CD4-positive, alpha-beta memory T cell (primary cell): ENCODE measurements around the gene LAPTM4A. TPM values are rescaled to one million over a fixed set of nuclear protein-coding genes. Genes with fewer than 3 reads are reported as not detected.
"Not testable (repeated sequence)": the region's sequence is repeated elsewhere in the genome, so short reads cannot be mapped to it uniquely, and the experiment has no call there.

Experiments used
- CTCF ChIA-PET: fragments of 350-600 bp; sonication (Branson Sonifier 250); formaldehyde crosslinking; loops from one replicate; lab custom pipeline; 2021; ENCODE audit warnings: inconsistent platforms; ENCODE audit not compliant: partially characterized antibody; lab: Charles Lee
- POLR2A ChIA-PET: fragments of 350-600 bp; sonication (Branson Sonifier 250); formaldehyde crosslinking; loops from one replicate; lab custom pipeline; 2021; ENCODE audit not compliant: partially characterized antibody; lab: Charles Lee
- DNase-seq, 5 donors: peaks; one replicate each; pipeline versions ENCODE4 v3.0.0 to v3.0.0-alpha.2; 2020 to 2022; ENCODE audit warnings: mixed read lengths in 1 of 5
- H3K27ac ChIP-seq: one replicate; pipeline ENCODE4 v1.7.0; 2013; ENCODE audit warnings: low read depth, low read length
- H3K27me3 ChIP-seq: 2 replicates; pipeline ENCODE4 v1.7.0; 2013; ENCODE audit warnings: mild to moderate bottlenecking, low read length, moderate library complexity; ENCODE audit not compliant: insufficient read depth
- H3K36me3 ChIP-seq: 2 replicates; pipeline ENCODE4 v1.7.0; 2013; ENCODE audit warnings: mild to moderate bottlenecking, low read length, moderate library complexity; ENCODE audit not compliant: insufficient read depth
- H3K4me1 ChIP-seq: 2 replicates; pipeline ENCODE4 v1.7.0; 2013; ENCODE audit warnings: mild to moderate bottlenecking, low read length, moderate library complexity; ENCODE audit not compliant: insufficient read depth
- H3K4me3 ChIP-seq, 2 donors: one replicate each; pipeline ENCODE4 v1.7.0; 2013; ENCODE audit warnings: low read length in 2 of 2, mild to moderate bottlenecking in 1 of 2
- H3K9me3 ChIP-seq, 2 donors: one replicate each; pipeline ENCODE4 v1.7.0; 2013; ENCODE audit warnings: low read length in 2 of 2, control low read depth in 1 of 2; ENCODE audit not compliant: control insufficient read depth in 1 of 2
- H3K27ac Mint-ChIP-seq, 7 donors: one replicate each; pipeline ENCODE4 v1.8.0; 2020 to 2021; ENCODE audit warnings: mixed read lengths in 7 of 7, mild to moderate bottlenecking in 6 of 7, inconsistent platforms in 3 of 7, moderate library complexity in 3 of 7
- H3K27me3 Mint-ChIP-seq, 2 donors: one replicate each; pipeline ENCODE4 v1.8.0; 2020 to 2021; ENCODE audit warnings: mixed read lengths in 2 of 2
- H3K36me3 Mint-ChIP-seq, 2 donors: one replicate each; pipeline ENCODE4 v1.8.0; 2020 to 2021; ENCODE audit warnings: mixed read lengths in 2 of 2, inconsistent platforms in 1 of 2, mild to moderate bottlenecking in 1 of 2
- H3K4me1 Mint-ChIP-seq, 4 donors: one replicate each; pipeline ENCODE4 v1.8.0; 2020 to 2021; ENCODE audit warnings: mixed read lengths in 4 of 4, mild to moderate bottlenecking in 1 of 4
- H3K4me3 Mint-ChIP-seq, 8 donors: one replicate each; pipeline ENCODE4 v1.8.0; 2020 to 2021; ENCODE audit warnings: mixed read lengths in 8 of 8, mild to moderate bottlenecking in 7 of 8, moderate library complexity in 6 of 8, inconsistent platforms in 3 of 8
- H3K9me3 Mint-ChIP-seq, 8 donors: one replicate each; pipeline ENCODE4 v1.8.0; 2020 to 2021; ENCODE audit warnings: mixed read lengths in 8 of 8, mild to moderate bottlenecking in 5 of 8, inconsistent platforms in 3 of 8, moderate library complexity in 1 of 8
- intact Hi-C: fragments of 100-400 bp; cut with micrococcal nuclease; formaldehyde crosslinking; loops from one replicate; pipeline ENCODE4 v1.15.1; 2023
- polyA plus RNA-seq, 2 donors: library from polyadenylated mRNA; unstranded; fragments of 300-500 nt; fragmentation: Illumina TruSeq; gene quantifications; one replicate each; pipeline ENCODE4 v1.2.3, GENCODE V29; 2021
- total RNA-seq, 2 experiments: library from RNA; stranded (reverse); gene quantifications; one replicate each; pipeline ENCODE4 v1.2.3, GENCODE V29; 2021

LAPTM4A gene
- total and polyA plus RNA-seq, 4 experiments from 2014 or later = 47.4 to 150 (median 75.9) TPM

- H3K27ac Mint-ChIP-seq = no peak overlapping the region
- POLR2A ChIA-PET = no interaction called here
- no peaks in the 10 kb centered on the region for H3K9me3 Mint-ChIP-seq
- H3K9me3 ChIP-seq = no peaks in the 10 kb centered on the region
- no peak for DNase-seq
- H3K4me1 ChIP-seq = no peaks in the 10 kb centered on the region
- H3K27me3 Mint-ChIP-seq = peaks cover 3 to 8% of the 10 kb centered on the region in 2 donors
- H3K36me3 ChIP-seq = no peaks in the 10 kb centered on the region
- H3K4me3 Mint-ChIP-seq = no peak overlapping the region
- CTCF ChIA-PET = no interaction called here
- no peaks in the 10 kb centered on the region for H3K27me3 ChIP-seq
- no peak overlapping the region for H3K27ac ChIP-seq
- H3K36me3 Mint-ChIP-seq = no peaks in the 10 kb centered on the region
- intact Hi-C loops = no loop called here
- H3K4me3 ChIP-seq = no peak overlapping the region
- no peaks in the 10 kb centered on the region for H3K4me1 Mint-ChIP-seq
These were observed 25.3 kb upstream of the LAPTM4A start for GRCh38 chr2:20076757-20077156.

GRCh38 chr2:20074901-20075300, 23.5 kb upstream of the LAPTM4A start:
- Histone ChIP-seq H3K9me3 (no peaks in the 10 kb centered on the region), H3K27ac (no peak overlapping the region), H3K4me3 (no peak overlapping the region), H3K27me3 (no peaks in the 10 kb centered on the region), H3K36me3 (no peaks in the 10 kb centered on the region), H3K4me1 (no peaks in the 10 kb centered on the region)
- ChIA-PET POLR2A (no interaction called here), CTCF (no interaction called here)
- no peak overlapping the region for H3K27ac Mint-ChIP-seq
- no peak overlapping the region for H3K4me3 Mint-ChIP-seq
- no peaks in the 10 kb centered on the region for H3K4me1 Mint-ChIP-seq
- H3K9me3 Mint-ChIP-seq = no peaks in the 10 kb centered on the region
- intact Hi-C loops = no loop called here
- DNase-seq = no peak
- no peaks in the 10 kb centered on the region for H3K36me3 Mint-ChIP-seq
- H3K27me3 Mint-ChIP-seq = peaks cover 3 to 8% of the 10 kb centered on the region in 2 donors

- H3K36me3 ChIP-seq, DNase-seq, CTCF ChIA-PET, POLR2A ChIA-PET, H3K9me3 Mint-ChIP-seq, H3K36me3 Mint-ChIP-seq, H3K27ac Mint-ChIP-seq, H3K27me3 Mint-ChIP-seq, H3K4me1 ChIP-seq, H3K4me3 ChIP-seq, H3K9me3 ChIP-seq, H3K4me1 Mint-ChIP-seq, H3K27ac ChIP-seq, intact Hi-C loops, H3K4me3 Mint-ChIP-seq, H3K27me3 ChIP-seq: not testable (repeated sequence)
These were observed 22.7 kb upstream of the LAPTM4A start for GRCh38 chr2:20074046-20074648.

GRCh38 chr2:20073460-20073859, 22.0 kb upstream of the LAPTM4A start:
- Histone ChIP-seq H3K27me3 (no peaks in the 10 kb centered on the region), H3K27ac (no peak overlapping the region), H3K4me3 (no peak overlapping the region), H3K36me3 (no peaks in the 10 kb centered on the region), H3K9me3 (no peaks in the 10 kb centered on the region), H3K4me1 (no peaks in the 10 kb centered on the region)
- H3K4me3 Mint-ChIP-seq = no peak overlapping the region
- no peak for DNase-seq
- no peaks in the 10 kb centered on the region for H3K9me3 Mint-ChIP-seq
- peaks cover 3 to 8% of the 10 kb centered on the region in 2 donors for H3K27me3 Mint-ChIP-seq
- ChIA-PET CTCF (no interaction called here), POLR2A (no interaction called here)
- no peaks in the 10 kb centered on the region for H3K36me3 Mint-ChIP-seq
- intact Hi-C loops = no loop called here
- no peaks in the 10 kb centered on the region for H3K4me1 Mint-ChIP-seq
- no peak overlapping the region for H3K27ac Mint-ChIP-seq

- peaks cover 3 to 6% of the 10 kb centered on the region in 2 donors for H3K27me3 Mint-ChIP-seq
- POLR2A ChIA-PET = no interaction called here
- DNase-seq = no peak
- no peaks in the 10 kb centered on the region for H3K27me3 ChIP-seq
- H3K4me1 Mint-ChIP-seq = no peaks in the 10 kb centered on the region
- CTCF ChIA-PET = no interaction called here
- no peak overlapping the region for H3K27ac Mint-ChIP-seq
- no peaks in the 10 kb centered on the region for H3K4me1 ChIP-seq
- no peaks in the 10 kb centered on the region for H3K36me3 ChIP-seq
- no peaks in the 10 kb centered on the region for H3K36me3 Mint-ChIP-seq
- intact Hi-C loops = no loop called here
- no peak overlapping the region for H3K4me3 ChIP-seq
- no peaks in the 10 kb centered on the region for H3K9me3 Mint-ChIP-seq
- no peak overlapping the region for H3K4me3 Mint-ChIP-seq
- no peak overlapping the region for H3K27ac ChIP-seq
- H3K9me3 ChIP-seq = no peaks in the 10 kb centered on the region
These were observed 21.2 kb upstream of the LAPTM4A start for GRCh38 chr2:20072436-20073158.

- no peaks in the 10 kb centered on the region for H3K9me3 ChIP-seq
- H3K27ac Mint-ChIP-seq = peak overlapping the region in 1 of 7 donors; percentile 29
- DNase-seq = no peak
- H3K27me3 ChIP-seq = no peaks in the 10 kb centered on the region
- intact Hi-C loops = no loop called here
- peaks cover 3 to 6% of the 10 kb centered on the region in 2 donors for H3K27me3 Mint-ChIP-seq
- no peaks in the 10 kb centered on the region for H3K4me1 Mint-ChIP-seq
- no peaks in the 10 kb centered on the region for H3K9me3 Mint-ChIP-seq
- H3K4me3 ChIP-seq = no peak overlapping the region
- H3K36me3 ChIP-seq = no peaks in the 10 kb centered on the region
- H3K4me1 ChIP-seq = no peaks in the 10 kb centered on the region
- ChIA-PET POLR2A (no interaction called here), CTCF (interaction anchor here (1.2 kb wide), 1 partner anchor 56 kb away, joined by 4 read pairs; no protein-coding TSS in a partner anchor)
- no peaks in the 10 kb centered on the region for H3K36me3 Mint-ChIP-seq
- H3K4me3 Mint-ChIP-seq = no peak overlapping the region
- H3K27ac ChIP-seq = no peak overlapping the region
These were observed 20.3 kb upstream of the LAPTM4A start for GRCh38 chr2:20071397-20072383.

GRCh38 chr2:20069756-20070155, 18.3 kb upstream of the LAPTM4A start:
- H3K4me1 ChIP-seq = no peaks in the 10 kb centered on the region
- Mint-ChIP-seq H3K27me3 (peaks cover under 1% of the 10 kb centered on the region in 2 donors), H3K27ac (no peak overlapping the region), H3K4me1 (no peaks in the 10 kb centered on the region), H3K36me3 (no peaks in the 10 kb centered on the region), H3K4me3 (no peak overlapping the region), H3K9me3 (no peaks in the 10 kb centered on the region)
- POLR2A ChIA-PET = no interaction called here
- no peaks in the 10 kb centered on the region for H3K36me3 ChIP-seq
- no peak overlapping the region for H3K4me3 ChIP-seq
- H3K27ac ChIP-seq = no peak overlapping the region
- no peak for DNase-seq
- CTCF ChIA-PET = no interaction called here
- no peaks in the 10 kb centered on the region for H3K27me3 ChIP-seq
- intact Hi-C loops = no loop called here
- H3K9me3 ChIP-seq = no peaks in the 10 kb centered on the region
